Adrenal gland (tissue), 12 donors: ENCODE results near the gene KLRF2. TPM values are rescaled to one million over a fixed set of nuclear protein-coding genes. Genes with fewer than 3 reads are reported as not detected.

Source experiments
- DNase-seq, 7 donors: peaks; one replicate each; pipeline ENCODE4 v3.0.0-alpha.2; 2019 to 2020
- H3K27ac ChIP-seq, 5 donors: fragments of 200-600 bp; sonication (generic) in 4 of 5; 1 replicate in 3 of 5; 2 replicates in 2 of 5; pipeline versions ENCODE4 v1.5.1 to v1.8.0; 2016 to 2020; ENCODE audit warnings: mild to moderate bottlenecking in 1 of 5
- H3K27me3 ChIP-seq: fragments of 200-600 bp; 2 replicates; pipeline ENCODE4 v1.8.0; 2021
- H3K36me3 ChIP-seq, 2 donors: fragments of 200-600 bp; replicated peaks in 1 of 2; 1 replicate in 1 of 2; 2 replicates in 1 of 2; pipeline versions ENCODE4 v1.5.1 to v1.8.0; 2018 to 2022
- H3K4me1 ChIP-seq, 2 donors: fragments of 200-600 bp; replicated peaks in 1 of 2; 1 replicate in 1 of 2; 2 replicates in 1 of 2; pipeline versions ENCODE4 v1.5.1 to v1.8.0; 2018 to 2021
- H3K4me3 ChIP-seq, 4 donors: fragments of 200-600 bp; sonication (generic) in 3 of 4; one replicate each; pipeline ENCODE4 v1.5.1; 2016 to 2018
- H3K9me3 ChIP-seq, 3 donors: fragments of 200-600 bp; sonication (generic) in 1 of 3; replicated peaks in 1 of 3; 1 replicate in 2 of 3; 2 replicates in 1 of 3; pipeline versions ENCODE4 v1.5.1 to v1.8.0; 2016 to 2021
- POLR2A ChIP-seq, 2 donors: fragments of 450-650 bp; IDR thresholded peaks; one replicate each; pipeline ENCODE4 v1.6.1; 2017; ENCODE audit warnings: antibody characterized with exemption in 2 of 2, mild to moderate bottlenecking in 2 of 2, moderate library complexity in 1 of 2
- WGBS, 4 donors: extraction: QIAGEN DNeasy Blood & Tissue Kit in 2 of 4; methylation state at CpG; one replicate each; pipeline versions ENCODE4 v1.1.5 to v1.1.7; 2013 to 2017; 5-methylcytosine and 5-hydroxymethylcytosine counted together
- intact Hi-C, 2 donors: fragments of 100-400 bp; cut with DNase I; formaldehyde crosslinking; loops; one replicate each; pipeline versions ENCODE4 v1.14.1 to v1.15.0; 2022 to 2023
- polyA plus RNA-seq, 3 donors: library from polyadenylated mRNA; stranded (reverse); fragments of 200-250 nt in 2 of 3; fragments of 350-450 nt in 1 of 3; fragmentation: Illumina TruSeq in 1 of 3; extraction: RNeasy Lipid Tissue Mini Kit (QIAGEN cat#74804) in 1 of 3; gene quantifications; one replicate each; pipeline ENCODE4 v1.2.3, GENCODE V29; 2013 to 2014
- total RNA-seq, 9 donors: library from RNA; depleted of rRNA in 4 of 9; stranded (reverse); fragments of >200 nt in 4 of 9; fragments of 120-200 nt in 1 of 9; fragmentation: NEBNext Ultra II Directional in 1 of 9; extraction: Animal tissue kit (Norgen Biotek cat#: 25700) in 1 of 9; gene quantifications; one replicate each; pipeline versions ENCODE4 v1.1.0 to v1.2.4, GENCODE V29; 2013 to 2023
- TF ChIP-seq, protein P1 (sequence below), 6 experiments: fragments of 450-650 bp in 4 of 6; fragments of 200-600 bp in 2 of 6; sonication (generic) in 1 of 6; IDR thresholded peaks; 1 replicate in 5 of 6; 2 replicates in 1 of 6; pipeline versions ENCODE4 v1.5.1 to v1.8.0; 2016 to 2021; ENCODE audit warnings: antibody characterized with exemption in 6 of 6, mild to moderate bottlenecking in 2 of 6, moderate library complexity in 1 of 6
- donor health status: healthy with polysubstance abuse.
- donor health status: Bipolar disorder and iron deficiency.
- donor health status: DM: yes; HTN: yes; CAD: no.
- donor health status: DM: no; HTN: no; CAD: no.
- donor health status: DM: no; HTN: no; CAD: no.
- donor health status: DM: yes; HTN: yes; CAD: no.

Gene KLRF2
- total and polyA plus RNA-seq, 12 donors = not detected

- Histone ChIP-seq H3K4me3 (no peak overlapping the region), H3K27me3 (no peaks in the 10 kb centered on the region), H3K9me3 (no peaks in the 10 kb centered on the region), H3K27ac (no peak overlapping the region), H3K4me1 (no peaks in the 10 kb centered on the region), H3K36me3 (no peaks in the 10 kb centered on the region)
- WGBS, 4 donors = 90 to 96% (median 92%) methylated on average over 5 of the region's 5 CpGs
- DNase-seq = no peak
- TF ChIP-seq, protein P1, sequence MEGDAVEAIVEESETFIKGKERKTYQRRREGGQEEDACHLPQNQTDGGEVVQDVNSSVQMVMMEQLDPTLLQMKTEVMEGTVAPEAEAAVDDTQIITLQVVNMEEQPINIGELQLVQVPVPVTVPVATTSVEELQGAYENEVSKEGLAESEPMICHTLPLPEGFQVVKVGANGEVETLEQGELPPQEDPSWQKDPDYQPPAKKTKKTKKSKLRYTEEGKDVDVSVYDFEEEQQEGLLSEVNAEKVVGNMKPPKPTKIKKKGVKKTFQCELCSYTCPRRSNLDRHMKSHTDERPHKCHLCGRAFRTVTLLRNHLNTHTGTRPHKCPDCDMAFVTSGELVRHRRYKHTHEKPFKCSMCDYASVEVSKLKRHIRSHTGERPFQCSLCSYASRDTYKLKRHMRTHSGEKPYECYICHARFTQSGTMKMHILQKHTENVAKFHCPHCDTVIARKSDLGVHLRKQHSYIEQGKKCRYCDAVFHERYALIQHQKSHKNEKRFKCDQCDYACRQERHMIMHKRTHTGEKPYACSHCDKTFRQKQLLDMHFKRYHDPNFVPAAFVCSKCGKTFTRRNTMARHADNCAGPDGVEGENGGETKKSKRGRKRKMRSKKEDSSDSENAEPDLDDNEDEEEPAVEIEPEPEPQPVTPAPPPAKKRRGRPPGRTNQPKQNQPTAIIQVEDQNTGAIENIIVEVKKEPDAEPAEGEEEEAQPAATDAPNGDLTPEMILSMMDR (IDR thresholded peaks at IDR 0.05) = no peak
- no peak for TF ChIP-seq POLR2A (IDR thresholded peaks at IDR 0.05)
- intact Hi-C loops = no loop called here
Observed at GRCh38 chr12:9851050-9851449, 30.2 kb upstream of the KLRF2 start.

DNA sequence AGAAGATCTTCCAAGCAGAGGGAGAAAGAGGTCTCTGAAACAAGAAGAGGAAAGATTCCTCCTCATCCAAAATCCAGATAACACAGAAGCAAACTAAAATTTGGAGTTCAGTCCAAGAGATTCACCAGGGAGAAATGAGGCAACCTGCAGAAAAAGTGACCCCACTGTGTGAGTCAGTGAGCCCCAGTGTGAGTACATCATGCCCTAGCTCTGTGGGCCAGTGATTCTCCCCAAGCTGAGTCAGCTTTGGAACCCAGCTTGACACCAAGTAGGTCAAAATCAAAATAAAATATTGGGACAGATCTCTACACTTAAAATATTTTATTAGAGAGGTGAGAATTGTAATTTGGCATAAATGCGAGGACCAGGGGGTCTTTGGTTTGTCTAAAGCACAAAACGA, 29.4 kb upstream of the KLRF2 start:
- TF ChIP-seq, protein P1 (IDR thresholded peaks at IDR 0.05) = no peak
- TF ChIP-seq POLR2A (IDR thresholded peaks at IDR 0.05) = no peak
- no peak overlapping the region for H3K27ac ChIP-seq
- H3K27me3 ChIP-seq = no peaks in the 10 kb centered on the region
- no peaks in the 10 kb centered on the region for H3K9me3 ChIP-seq
- H3K4me3 ChIP-seq = no peak overlapping the region
- intact Hi-C loops = no loop called here
- no peak for DNase-seq
- no peaks in the 10 kb centered on the region for H3K36me3 ChIP-seq
- WGBS, 4 donors = 70 to 88% (median 85%) methylated on average over 2 of the region's 2 CpGs
- no peaks in the 10 kb centered on the region for H3K4me1 ChIP-seq

GRCh38 chr12:9856151-9856550, 25.1 kb upstream of the KLRF2 start:
- H3K4me1 ChIP-seq = no peaks in the 10 kb centered on the region
- no peak overlapping the region for H3K4me3 ChIP-seq
- H3K27me3 ChIP-seq = no peaks in the 10 kb centered on the region
- DNase-seq = no peak
- TF ChIP-seq POLR2A (IDR thresholded peaks at IDR 0.05) = no peak
- TF ChIP-seq, protein P1 (IDR thresholded peaks at IDR 0.05) = no peak
- no peaks in the 10 kb centered on the region for H3K9me3 ChIP-seq
- WGBS, 4 donors = 68 to 81% (median 70%) methylated on average over 1 of the region's 1 CpG
- H3K27ac ChIP-seq = no peak overlapping the region
- H3K36me3 ChIP-seq = no peaks in the 10 kb centered on the region
- intact Hi-C loops = no loop called here

- WGBS, 4 donors = 61 to 72% (median 64%) methylated on average over 3 of the region's 3 CpGs
- no peak overlapping the region for H3K4me3 ChIP-seq
Observed at GRCh38 chr12:9856894-9857293, 24.4 kb upstream of the KLRF2 start.

More at GRCh38 chr12:9856894-9857293, 24.4 kb upstream of the KLRF2 start:
- Histone ChIP-seq H3K4me1 (no peaks in the 10 kb centered on the region), H3K27ac (no peak overlapping the region), H3K36me3 (no peaks in the 10 kb centered on the region), H3K9me3 (no peaks in the 10 kb centered on the region), H3K27me3 (no peaks in the 10 kb centered on the region)
- no peak for DNase-seq
- intact Hi-C loops = no loop called here
- TF ChIP-seq POLR2A (IDR thresholded peaks at IDR 0.05) = no peak
- TF ChIP-seq, protein P1 (IDR thresholded peaks at IDR 0.05) = no peak
